NCI-H2107 (cell line): Measurements from ENCODE around the gene HORMAD1.
"Not testable (repeated sequence)": the region's sequence is repeated elsewhere in the genome, so short reads cannot be mapped to it uniquely, and the experiment has no call there.

Source experiments
- DNase-seq: peaks from one replicate; lab custom pipeline; 2025; lab: John Stamatoyannopoulos, UW

Gene HORMAD1

GRCh38 chr1:150720703-150721102 lies at the start of gene HORMAD1:
Gene HORMAD1, minus strand, starts transcription at chr1:150720895. Its CDS starts 1,390 bp downstream, at chr1:150719505.
- no peak for DNase-seq

GRCh38 chr1:150767704-150768103 lies 47.0 kb upstream of the HORMAD1 start:
- DNase-seq = not testable (repeated sequence)

DNA sequence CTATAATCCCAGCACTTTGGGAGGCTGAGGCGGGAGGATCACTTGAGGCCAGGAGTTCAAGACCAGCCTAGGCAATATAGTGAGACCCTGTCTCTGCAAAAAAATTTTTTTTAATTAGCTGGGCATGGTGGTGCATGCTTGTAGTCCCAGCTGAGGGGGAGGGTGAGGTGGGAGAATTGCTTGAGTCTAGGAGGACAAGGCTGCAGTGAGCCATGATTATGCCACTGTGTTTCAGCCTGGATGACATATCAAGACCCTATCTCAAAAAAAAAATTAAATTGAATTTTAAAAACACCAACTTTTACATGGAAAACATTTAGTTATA lies 45.2 kb upstream of the HORMAD1 start:
- DNase-seq = not testable (repeated sequence)

GRCh38 chr1:150765296-150765976 lies 44.7 kb upstream of the HORMAD1 start, which contains the start of gene CTSS:
Gene CTSS, minus strand, starts transcription at chr1:150765778. Its CDS starts 1,015 bp downstream, at chr1:150764763.
- no peak for DNase-seq

- DNase-seq = no peak
These were observed 44.0 kb upstream of the HORMAD1 start for GRCh38 chr1:150764617-150765101.

- no peak for DNase-seq
These were observed 42.3 kb upstream of the HORMAD1 start for GRCh38 chr1:150763018-150763417.

DNA sequence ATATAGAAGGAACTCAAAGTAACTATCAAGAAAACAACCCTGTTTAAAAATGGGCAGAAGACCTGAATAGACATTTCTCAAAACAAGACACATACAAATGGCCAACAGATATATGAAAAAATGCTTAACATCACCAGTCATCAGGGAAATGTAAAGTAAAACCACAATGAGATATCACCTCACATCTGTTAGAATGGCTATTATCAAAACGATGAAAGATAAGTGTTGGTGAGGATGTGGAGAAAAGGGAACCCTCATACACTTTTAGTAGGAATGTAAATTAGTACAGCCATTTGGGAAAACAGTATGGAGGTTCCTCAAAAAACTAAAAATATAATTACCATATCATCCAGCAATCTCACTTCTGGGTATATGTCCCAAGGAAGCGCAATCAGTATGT lies 41.9 kb upstream of the HORMAD1 start:
- DNase-seq = no peak

GRCh38 chr1:150761801-150762200 lies 41.1 kb upstream of the HORMAD1 start:
- DNase-seq = no peak

GRCh38 chr1:150760013-150760412 lies 39.3 kb upstream of the HORMAD1 start:
- DNase-seq = peak; percentile 51

DNA sequence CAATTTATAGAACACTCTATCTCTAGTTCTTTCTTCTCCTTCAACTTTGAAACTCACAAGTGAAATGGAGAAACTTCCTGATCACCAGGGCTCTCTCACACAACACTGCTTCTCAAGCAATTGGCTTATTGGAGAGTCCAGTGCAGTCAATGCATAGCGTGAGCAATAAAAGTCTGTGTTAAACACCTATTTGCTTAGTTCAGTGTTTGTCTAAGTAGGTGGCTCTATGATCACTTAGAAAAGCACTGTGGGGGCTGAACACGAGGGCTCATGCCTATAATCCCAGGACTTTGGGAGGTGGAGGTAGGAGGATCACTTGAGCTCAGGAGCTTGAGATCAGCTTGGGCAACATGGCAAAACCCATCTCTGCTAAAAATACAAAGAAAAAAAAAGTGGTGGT lies 32.7 kb upstream of the HORMAD1 start:
- DNase-seq = no peak

- DNase-seq = no peak
These were observed 30.7 kb upstream of the HORMAD1 start for GRCh38 chr1:150751443-150751842.

- no peak for DNase-seq
These were observed 29.1 kb upstream of the HORMAD1 start for GRCh38 chr1:150749720-150750311.

GRCh38 chr1:150748878-150749719 lies 28.4 kb upstream of the HORMAD1 start:
- DNase-seq = no peak

DNA sequence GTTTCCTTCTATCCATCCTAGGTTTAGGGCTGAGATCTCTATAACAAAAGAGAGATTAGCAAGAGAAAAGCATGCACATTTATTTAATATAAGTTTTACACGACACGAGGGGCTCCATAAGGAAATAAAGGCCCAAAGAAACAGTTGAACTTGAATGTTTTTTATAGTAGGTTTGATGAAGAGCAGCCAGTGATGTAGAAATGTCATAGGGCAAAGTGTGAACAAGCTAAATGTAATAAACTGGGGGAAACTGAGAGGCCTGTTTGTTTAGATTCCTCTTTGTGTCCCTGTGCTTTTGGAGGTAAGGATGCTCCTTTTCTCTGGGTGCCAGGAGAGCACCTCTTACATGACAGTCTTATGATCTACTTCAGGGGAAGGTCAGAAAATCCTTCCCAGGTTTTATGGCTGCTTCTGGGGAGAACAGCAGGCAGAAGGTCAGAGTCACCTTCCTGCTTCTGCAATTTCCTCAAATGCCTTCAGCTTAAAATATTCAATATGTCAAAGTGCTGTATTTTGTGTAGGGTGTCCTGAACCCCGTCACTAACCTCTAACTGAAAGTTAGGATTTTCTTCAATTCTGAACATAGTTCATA lies 9.5 kb upstream of the HORMAD1 start:
- DNase-seq = no peak

DNA sequence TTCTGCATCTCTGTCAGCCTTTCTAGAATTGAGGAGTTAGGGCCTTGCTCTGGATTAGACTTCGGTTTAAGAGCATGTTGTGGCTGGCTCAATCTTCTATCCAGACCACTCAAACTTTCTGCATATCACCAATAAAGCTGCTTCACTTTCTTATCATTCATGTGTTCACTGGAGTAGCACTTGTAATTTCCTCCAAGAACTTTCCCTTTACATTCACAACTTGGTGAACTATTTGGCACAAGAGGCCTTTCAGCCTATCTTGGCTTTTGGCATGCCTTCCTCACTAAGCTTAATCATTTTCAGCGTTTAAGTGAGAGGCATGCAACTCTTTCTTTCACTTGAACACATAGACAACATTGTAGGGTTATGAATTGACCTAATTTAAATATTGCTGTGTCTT lies 3.6 kb upstream of the HORMAD1 start:
- DNase-seq = no peak

DNA sequence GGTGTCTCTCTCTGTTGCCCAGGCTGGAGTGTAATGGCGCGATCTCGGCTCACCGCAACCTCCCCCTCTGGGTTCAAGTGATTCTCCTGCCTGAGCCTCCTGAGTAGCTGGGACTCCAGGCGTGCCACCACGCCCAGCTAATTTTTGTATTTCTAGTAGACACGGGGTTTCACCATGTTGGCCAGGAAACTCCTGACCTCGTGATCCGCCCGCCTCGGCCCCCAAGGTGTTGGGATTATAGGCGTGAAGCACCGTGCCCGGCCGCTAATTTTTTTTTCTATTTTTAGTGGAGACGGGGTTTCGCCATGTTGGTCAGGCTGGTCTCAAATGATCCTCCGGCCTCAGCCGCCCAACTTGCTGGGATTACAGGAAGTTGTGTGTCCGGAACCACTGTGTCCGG lies 597 bp downstream of the HORMAD1 start:
- no peak for DNase-seq

DNA sequence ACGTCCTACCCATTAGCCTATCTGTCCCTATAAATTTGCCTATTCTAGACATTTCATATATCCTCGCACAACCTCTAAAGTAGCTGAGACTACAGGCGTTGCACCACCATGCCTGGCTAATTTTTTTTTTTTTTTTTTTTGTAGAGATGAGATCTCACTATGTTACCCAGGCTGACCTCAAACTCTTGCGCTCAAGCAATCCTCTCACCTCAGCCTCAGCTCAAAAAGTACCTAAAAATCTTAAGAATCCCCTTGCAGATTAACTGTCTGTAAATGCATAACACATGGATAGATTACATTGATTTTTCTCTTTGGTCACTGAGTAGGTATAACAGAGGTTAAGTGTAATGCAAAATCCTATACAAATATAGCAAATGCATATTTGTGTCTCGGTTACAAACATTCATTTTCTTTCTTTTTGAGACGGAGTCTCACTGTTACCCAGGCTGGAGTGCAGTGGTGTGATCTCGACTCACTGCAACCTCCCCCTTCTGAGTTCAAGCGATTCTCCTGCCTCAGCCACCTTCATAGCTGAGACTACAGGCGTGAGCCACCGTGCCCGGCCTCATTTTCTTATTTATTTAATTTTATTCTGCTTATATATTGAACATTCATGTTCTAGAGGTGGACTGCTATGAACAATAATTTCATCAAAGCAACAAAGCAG lies 2.3 kb downstream of the HORMAD1 start:
- DNase-seq = no peak

- not testable (repeated sequence) for DNase-seq
These were observed 11.7 kb downstream of the HORMAD1 start for GRCh38 chr1:150709031-150709430.

GRCh38 chr1:150708595-150708994 lies 12.1 kb downstream of the HORMAD1 start:
- no peak for DNase-seq

GRCh38 chr1:150706091-150706490 lies 14.6 kb downstream of the HORMAD1 start:
- no peak for DNase-seq

GRCh38 chr1:150703427-150703826 lies 17.3 kb downstream of the HORMAD1 start:
- DNase-seq = no peak
